Right lobe of liver (tissue), 4 donors: ENCODE data around the gene STMN3.

Experiments
- POLR2A ChIP-seq: fragments of 450-650 bp; IDR thresholded peaks from one replicate; pipeline ENCODE4 v1.6.1; 2017; ENCODE audit warnings: antibody characterized with exemption, mild to moderate bottlenecking
- TF ChIP-seq, protein P1 (sequence below), 4 donors: fragments of 200-600 bp in 3 of 4; fragments of 450-650 bp in 1 of 4; IDR thresholded peaks; one replicate each; pipeline versions ENCODE4 v1.5.1 to v1.8.0; 2016 to 2022; ENCODE audit warnings: antibody characterized with exemption in 4 of 4, mild to moderate bottlenecking in 2 of 4
- donor health status: DM: no; HTN: no; CAD: no.
- donor health status: DM: no; HTN: no; CAD: no.
- donor health status: DM: no; HTN: yes; CAD: no.

DNA sequence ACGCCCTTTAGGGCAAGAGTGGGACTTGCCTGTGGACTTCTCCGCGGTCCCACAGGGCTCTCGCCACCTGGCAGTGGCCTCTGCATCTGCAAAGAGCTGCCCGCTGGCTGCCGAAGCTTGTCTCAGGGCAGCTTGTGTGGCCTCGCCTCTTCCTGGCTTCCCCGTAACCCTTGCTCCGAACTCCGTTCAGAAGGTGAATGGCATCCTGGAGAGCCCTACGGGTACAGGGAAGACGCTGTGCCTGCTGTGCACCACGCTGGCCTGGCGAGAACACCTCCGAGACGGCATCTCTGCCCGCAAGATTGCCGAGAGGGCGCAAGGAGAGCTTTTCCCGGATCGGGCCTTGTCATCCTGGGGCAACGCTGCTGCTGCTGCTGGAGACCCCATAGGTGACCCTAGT is 7.9 kb upstream of the STMN3 start:
- TF ChIP-seq, protein P1, sequence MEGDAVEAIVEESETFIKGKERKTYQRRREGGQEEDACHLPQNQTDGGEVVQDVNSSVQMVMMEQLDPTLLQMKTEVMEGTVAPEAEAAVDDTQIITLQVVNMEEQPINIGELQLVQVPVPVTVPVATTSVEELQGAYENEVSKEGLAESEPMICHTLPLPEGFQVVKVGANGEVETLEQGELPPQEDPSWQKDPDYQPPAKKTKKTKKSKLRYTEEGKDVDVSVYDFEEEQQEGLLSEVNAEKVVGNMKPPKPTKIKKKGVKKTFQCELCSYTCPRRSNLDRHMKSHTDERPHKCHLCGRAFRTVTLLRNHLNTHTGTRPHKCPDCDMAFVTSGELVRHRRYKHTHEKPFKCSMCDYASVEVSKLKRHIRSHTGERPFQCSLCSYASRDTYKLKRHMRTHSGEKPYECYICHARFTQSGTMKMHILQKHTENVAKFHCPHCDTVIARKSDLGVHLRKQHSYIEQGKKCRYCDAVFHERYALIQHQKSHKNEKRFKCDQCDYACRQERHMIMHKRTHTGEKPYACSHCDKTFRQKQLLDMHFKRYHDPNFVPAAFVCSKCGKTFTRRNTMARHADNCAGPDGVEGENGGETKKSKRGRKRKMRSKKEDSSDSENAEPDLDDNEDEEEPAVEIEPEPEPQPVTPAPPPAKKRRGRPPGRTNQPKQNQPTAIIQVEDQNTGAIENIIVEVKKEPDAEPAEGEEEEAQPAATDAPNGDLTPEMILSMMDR (IDR thresholded peaks at IDR 0.05) = no peak
- TF ChIP-seq POLR2A = no peak
